ENCODE results near the gene UTP15. TPM values are rescaled to one million over a fixed set of nuclear protein-coding genes. Genes with fewer than 3 reads are reported as not detected.

UTP15 gene
- total RNA-seq, 1 donor from 2014 or later = 13.7 TPM

DNA sequence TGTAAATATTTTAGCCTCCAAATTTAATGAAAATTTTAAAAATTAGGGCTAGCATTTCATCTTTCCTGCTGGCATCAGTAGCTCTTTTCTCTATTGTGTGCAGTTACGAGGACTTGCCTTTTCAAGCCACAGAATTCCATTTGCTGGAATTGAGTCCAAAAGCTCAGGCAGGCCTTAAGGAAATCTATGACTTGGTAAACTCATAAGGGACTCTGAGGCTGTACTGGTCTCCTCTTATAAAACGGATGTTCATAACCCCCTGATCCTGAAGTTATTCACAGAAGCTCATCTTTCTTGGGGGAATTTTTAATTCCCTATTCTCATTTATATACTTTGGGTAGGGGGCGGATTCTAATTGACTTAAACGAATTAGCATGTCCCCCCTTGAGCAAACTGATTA, 23.5 kb upstream of the UTP15 start:
- H3K4me3 ChIP-seq (ENCODE audit: low read depth, low read length) = no peak overlapping the region
- TF ChIP-seq, protein P1, sequence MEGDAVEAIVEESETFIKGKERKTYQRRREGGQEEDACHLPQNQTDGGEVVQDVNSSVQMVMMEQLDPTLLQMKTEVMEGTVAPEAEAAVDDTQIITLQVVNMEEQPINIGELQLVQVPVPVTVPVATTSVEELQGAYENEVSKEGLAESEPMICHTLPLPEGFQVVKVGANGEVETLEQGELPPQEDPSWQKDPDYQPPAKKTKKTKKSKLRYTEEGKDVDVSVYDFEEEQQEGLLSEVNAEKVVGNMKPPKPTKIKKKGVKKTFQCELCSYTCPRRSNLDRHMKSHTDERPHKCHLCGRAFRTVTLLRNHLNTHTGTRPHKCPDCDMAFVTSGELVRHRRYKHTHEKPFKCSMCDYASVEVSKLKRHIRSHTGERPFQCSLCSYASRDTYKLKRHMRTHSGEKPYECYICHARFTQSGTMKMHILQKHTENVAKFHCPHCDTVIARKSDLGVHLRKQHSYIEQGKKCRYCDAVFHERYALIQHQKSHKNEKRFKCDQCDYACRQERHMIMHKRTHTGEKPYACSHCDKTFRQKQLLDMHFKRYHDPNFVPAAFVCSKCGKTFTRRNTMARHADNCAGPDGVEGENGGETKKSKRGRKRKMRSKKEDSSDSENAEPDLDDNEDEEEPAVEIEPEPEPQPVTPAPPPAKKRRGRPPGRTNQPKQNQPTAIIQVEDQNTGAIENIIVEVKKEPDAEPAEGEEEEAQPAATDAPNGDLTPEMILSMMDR (conservative IDR thresholded peaks at IDR 0.05; ENCODE audit: low read depth, low read length) = no peak

DNA sequence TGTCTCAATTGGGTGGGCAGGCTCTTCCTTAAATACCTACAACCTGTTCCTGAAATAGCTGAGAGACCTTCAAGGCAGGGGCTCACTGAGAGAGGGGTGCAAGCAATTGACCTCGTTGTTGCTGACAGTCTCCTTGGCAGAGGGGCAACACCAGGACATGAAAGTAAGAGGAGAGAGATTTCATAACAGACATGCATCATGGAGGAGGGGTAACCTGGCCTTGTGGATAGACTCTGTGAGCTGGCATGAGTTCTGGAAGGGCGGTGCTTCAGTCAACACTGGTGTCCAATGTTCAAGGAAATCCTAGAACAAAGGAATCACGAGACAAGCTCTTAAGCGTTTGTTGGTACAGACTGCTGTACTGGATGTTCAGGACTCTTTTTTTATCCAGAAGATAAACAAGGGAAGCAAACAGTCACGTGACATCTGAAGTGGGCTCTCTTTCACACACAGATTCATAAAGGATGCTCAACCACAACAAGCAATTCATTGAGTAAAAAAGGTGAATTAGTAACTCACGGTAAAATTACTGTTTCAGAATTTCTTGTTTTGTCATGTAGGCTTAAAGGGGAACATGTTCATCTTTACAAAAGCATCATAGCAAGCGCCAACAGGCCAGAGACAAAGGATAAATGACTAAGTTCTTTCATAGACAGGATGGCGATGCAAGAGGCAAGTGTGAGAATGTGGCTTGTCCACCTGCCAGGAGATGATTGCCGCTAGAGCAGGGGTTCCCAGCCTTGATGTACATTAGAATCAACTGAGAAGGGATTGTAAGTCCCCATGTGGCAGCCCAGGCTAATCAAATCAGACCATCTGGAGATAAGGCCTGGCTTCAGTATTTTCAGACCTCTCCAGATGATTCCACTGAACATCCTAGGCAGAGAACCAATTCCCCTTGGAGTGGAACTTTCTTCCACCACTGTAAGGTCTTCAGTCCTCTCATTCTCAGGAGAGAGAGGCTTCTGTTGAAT, 20.8 kb upstream of the UTP15 start:
- TF ChIP-seq, protein P1 (conservative IDR thresholded peaks at IDR 0.05; ENCODE audit: low read depth, low read length) = no peak
- no peak for DNase-seq (ENCODE audit: low read depth)
- H3K4me3 ChIP-seq (ENCODE audit: low read depth, low read length) = no peak overlapping the region

More for the DNA sequence above, 23.5 kb upstream of the UTP15 start:
- DNase-seq (ENCODE audit: low read depth) = no peak

DNA sequence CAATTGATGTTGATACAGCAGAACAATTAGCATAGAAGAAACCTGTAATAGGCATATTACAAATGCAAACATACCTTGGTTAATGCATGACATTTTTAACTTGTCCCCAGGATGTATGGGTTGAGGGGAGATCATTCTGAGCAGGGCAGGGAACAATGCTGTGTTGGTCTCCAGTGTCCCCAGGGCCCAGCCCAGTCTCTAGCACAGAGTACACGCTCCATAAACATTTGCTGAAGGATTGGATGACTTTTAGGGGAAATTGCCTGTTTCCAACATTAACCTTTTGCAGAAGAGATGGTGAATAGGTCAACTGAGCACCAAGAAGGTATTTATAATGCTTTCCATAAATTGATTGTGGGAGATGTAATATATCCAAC, 20.2 kb upstream of the UTP15 start:
- DNase-seq (ENCODE audit: low read depth) = no peak
- no peak overlapping the region for H3K4me3 ChIP-seq (ENCODE audit: low read depth, low read length)
- TF ChIP-seq, protein P1 (conservative IDR thresholded peaks at IDR 0.05; ENCODE audit: low read depth, low read length) = no peak

DNA sequence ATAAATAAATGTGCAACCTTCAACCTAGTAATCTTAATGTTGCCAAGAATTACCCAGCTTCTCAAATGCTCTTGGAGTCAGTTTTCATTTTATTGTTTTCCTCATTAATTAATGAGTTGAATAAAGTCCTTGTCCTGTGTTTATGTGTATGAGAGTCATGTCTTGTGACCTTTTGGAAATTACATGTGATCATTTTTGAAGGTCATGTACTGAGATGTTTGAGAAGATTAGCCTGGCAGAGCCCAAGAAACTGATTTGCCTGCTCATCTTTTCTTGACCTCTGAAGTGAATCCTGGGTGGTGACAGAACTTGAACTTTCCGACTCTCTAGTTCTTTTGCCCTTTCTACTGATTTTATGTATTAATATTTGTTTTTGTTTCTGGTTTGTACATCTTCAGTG, 15.5 kb upstream of the UTP15 start:
- no peak for DNase-seq (ENCODE audit: low read depth)
- TF ChIP-seq, protein P1 (conservative IDR thresholded peaks at IDR 0.05; ENCODE audit: low read depth, low read length) = no peak
- H3K4me3 ChIP-seq (ENCODE audit: low read depth, low read length) = no peak overlapping the region

DNA sequence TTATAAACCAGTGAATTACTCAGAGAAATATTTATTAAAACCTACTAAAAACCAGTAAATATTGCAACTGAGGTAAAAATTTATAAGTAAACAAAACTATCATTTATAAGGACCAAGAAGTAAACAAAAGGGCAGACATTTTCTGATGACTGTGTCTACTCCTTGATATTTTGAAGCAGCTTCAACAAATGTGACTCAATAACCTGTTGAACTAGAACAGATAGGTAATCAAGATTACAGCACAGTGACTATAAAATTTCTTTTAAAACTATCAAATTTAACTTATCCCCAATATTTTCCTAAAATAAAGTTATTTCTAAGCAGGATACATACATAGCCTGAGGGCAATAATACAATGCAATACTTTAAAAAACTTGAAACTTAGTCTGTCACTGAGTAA, 12.9 kb upstream of the UTP15 start:
- no peak for DNase-seq (ENCODE audit: low read depth)
- TF ChIP-seq, protein P1 (conservative IDR thresholded peaks at IDR 0.05; ENCODE audit: low read depth, low read length) = no peak
- no peak overlapping the region for H3K4me3 ChIP-seq (ENCODE audit: low read depth, low read length)

DNA sequence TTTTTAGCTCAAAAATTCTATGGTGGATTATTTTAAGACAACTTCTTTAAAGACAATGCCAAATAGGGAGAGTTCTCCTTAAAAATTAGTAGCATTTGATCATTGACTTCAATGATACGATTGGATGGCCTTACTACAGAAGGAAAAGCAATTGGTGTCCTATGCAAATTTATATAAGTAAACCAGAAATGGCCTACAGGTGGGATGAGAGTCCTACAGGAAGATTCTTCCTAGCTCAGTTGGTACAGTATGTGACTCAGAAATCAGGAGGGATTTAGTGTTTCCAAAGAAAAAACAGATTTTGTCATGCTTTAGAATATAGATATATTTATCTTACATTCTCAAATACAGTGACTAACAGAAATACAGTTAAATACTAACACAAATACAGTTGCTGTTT, 6.6 kb upstream of the UTP15 start:
- DNase-seq (ENCODE audit: low read depth) = no peak
- H3K4me3 ChIP-seq (ENCODE audit: low read depth, low read length) = no peak overlapping the region
- TF ChIP-seq, protein P1 (conservative IDR thresholded peaks at IDR 0.05; ENCODE audit: low read depth, low read length) = no peak

DNA sequence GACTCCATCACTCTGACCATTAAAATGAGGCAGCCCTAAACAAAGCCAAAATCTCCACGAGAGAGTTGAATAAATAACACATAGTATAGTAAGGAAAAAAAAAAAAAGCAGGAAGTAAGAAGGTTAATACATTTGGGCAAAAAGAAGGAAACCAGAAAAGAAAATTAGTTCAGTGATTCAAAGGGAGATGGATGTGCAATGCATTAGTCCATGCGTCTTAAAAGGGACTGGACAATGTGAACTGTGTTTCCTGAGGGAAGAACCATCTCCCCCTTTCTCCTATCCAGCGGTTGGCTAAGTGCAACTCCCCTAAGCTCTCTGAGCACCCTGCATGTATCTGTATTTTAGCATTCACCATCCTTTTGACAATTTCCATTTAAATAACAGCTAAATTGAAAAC, 1.5 kb upstream of the UTP15 start:
- no peak for DNase-seq (ENCODE audit: low read depth)
- peak overlapping the region; percentile 90 for H3K4me3 ChIP-seq (ENCODE audit: low read depth, low read length)
- TF ChIP-seq, protein P1 (conservative IDR thresholded peaks at IDR 0.05; ENCODE audit: low read depth, low read length) = no peak
